Hepatic stellate cell (primary cell): ENCODE measurements around the gene TCF25.

Experiments
- DNase-seq: peaks from one replicate; pipeline ENCODE4 v3.0.0; 2011; ENCODE audit warnings: low spot score

TCF25 gene

GRCh38 chr16:89944773-89945172 lies 71.4 kb downstream of the TCF25 start:
- DNase-seq: no peak

GRCh38 chr16:89945654-89946053 lies 72.3 kb downstream of the TCF25 start:
- no peak for DNase-seq

GRCh38 chr16:89946515-89946914 lies 73.1 kb downstream of the TCF25 start:
- no peak for DNase-seq

GRCh38 chr16:89949121-89949742 lies 75.8 kb downstream of the TCF25 start:
- DNase-seq: no peak

- DNase-seq: no peak
Observed at GRCh38 chr16:89949756-89950155, 76.4 kb downstream of the TCF25 start.

GRCh38 chr16:89951509-89951908 lies 78.1 kb downstream of the TCF25 start:
- DNase-seq: no peak

- DNase-seq: no peak
Observed at GRCh38 chr16:89952049-89952448, 78.7 kb downstream of the TCF25 start.

- no peak for DNase-seq
Observed at GRCh38 chr16:89952551-89952950, 79.2 kb downstream of the TCF25 start.

GRCh38 chr16:89953671-89954406 lies 80.4 kb downstream of the TCF25 start:
- no peak for DNase-seq

GRCh38 chr16:89954462-89954861 lies 81.1 kb downstream of the TCF25 start:
- DNase-seq: no peak

GRCh38 chr16:89955001-89955685 lies 81.8 kb downstream of the TCF25 start:
- no peak for DNase-seq

- no peak for DNase-seq
Observed at GRCh38 chr16:89956505-89957215, 83.3 kb downstream of the TCF25 start.

GRCh38 chr16:89957216-89957785 lies 83.9 kb downstream of the TCF25 start:
- DNase-seq: no peak

- peak; percentile 59 for DNase-seq
Observed at GRCh38 chr16:89958068-89958467, 84.7 kb downstream of the TCF25 start.

- no peak for DNase-seq
Observed at GRCh38 chr16:89958596-89958995, 85.2 kb downstream of the TCF25 start.

- DNase-seq: no peak
Observed at GRCh38 chr16:89960966-89961365, 87.6 kb downstream of the TCF25 start.
